T-helper 2 cell treated with Interferon-gamma antibody and Interleukin-4, amounts not matched to agents 5 μg/mL and 100 μg/mL, for 36 hours (primary cell): ENCODE results near the gene HGFAC.
"Not testable (repeated sequence)": the region's sequence is repeated elsewhere in the genome, so short reads cannot be mapped to it uniquely, and the experiment has no call there.

Source experiments
- DNase-seq: peaks from one replicate; pipeline ENCODE4 v3.0.0; 2021; ENCODE audit warnings: low spot score
- H3K27ac Mint-ChIP-seq: one replicate; pipeline ENCODE4 v1.8.0; 2021; ENCODE audit warnings: mild to moderate bottlenecking, mixed read lengths
- H3K27me3 Mint-ChIP-seq: one replicate; pipeline ENCODE4 v1.8.0; 2021; ENCODE audit warnings: low read depth, mixed read lengths
- H3K36me3 Mint-ChIP-seq: one replicate; pipeline ENCODE4 v1.8.0; 2021; ENCODE audit warnings: low read depth, mixed read lengths
- H3K4me1 Mint-ChIP-seq: one replicate; pipeline ENCODE4 v1.8.0; 2021; ENCODE audit warnings: low read depth, mixed read lengths
- H3K4me3 Mint-ChIP-seq: one replicate; pipeline ENCODE4 v1.8.0; 2022; ENCODE audit warnings: mild to moderate bottlenecking, moderate library complexity, mixed read lengths
- H3K9me3 Mint-ChIP-seq: one replicate; pipeline ENCODE4 v1.8.0; 2021; ENCODE audit warnings: mixed read lengths

Gene HGFAC

GRCh38 chr4:3407171-3407771 lies 34.5 kb upstream of the HGFAC start:
- Mint-ChIP-seq H3K36me3 (no peaks in the 10 kb centered on the region), H3K4me1 (no peaks in the 10 kb centered on the region), H3K27ac (no peak overlapping the region), H3K4me3 (no peak overlapping the region), H3K27me3 (no peaks in the 10 kb centered on the region), H3K9me3 (no peaks in the 10 kb centered on the region)
- DNase-seq, result no peak

- no peaks in the 10 kb centered on the region for H3K36me3 Mint-ChIP-seq
- no peaks in the 10 kb centered on the region for H3K27me3 Mint-ChIP-seq
- DNase-seq, result no peak
- no peak overlapping the region for H3K4me3 Mint-ChIP-seq
- no peaks in the 10 kb centered on the region for H3K9me3 Mint-ChIP-seq
- H3K27ac Mint-ChIP-seq, result no peak overlapping the region
- no peaks in the 10 kb centered on the region for H3K4me1 Mint-ChIP-seq
Measured at GRCh38 chr4:3407930-3408792, 33.6 kb upstream of the HGFAC start.

- H3K4me1 Mint-ChIP-seq, result no peaks in the 10 kb centered on the region
- no peaks in the 10 kb centered on the region for H3K36me3 Mint-ChIP-seq
- DNase-seq, result no peak
- no peaks in the 10 kb centered on the region for H3K9me3 Mint-ChIP-seq
- H3K4me3 Mint-ChIP-seq, result no peak overlapping the region
- H3K27ac Mint-ChIP-seq, result no peak overlapping the region
- no peaks in the 10 kb centered on the region for H3K27me3 Mint-ChIP-seq
Measured at GRCh38 chr4:3408793-3409330, 32.9 kb upstream of the HGFAC start.

- H3K9me3 Mint-ChIP-seq, result no peaks in the 10 kb centered on the region
- no peak overlapping the region for H3K27ac Mint-ChIP-seq
- no peaks in the 10 kb centered on the region for H3K36me3 Mint-ChIP-seq
- no peaks in the 10 kb centered on the region for H3K4me1 Mint-ChIP-seq
- DNase-seq, result no peak
- H3K27me3 Mint-ChIP-seq, result no peaks in the 10 kb centered on the region
- H3K4me3 Mint-ChIP-seq, result no peak overlapping the region
Measured at GRCh38 chr4:3409571-3410091, 32.1 kb upstream of the HGFAC start.

GRCh38 chr4:3410401-3411135 lies 31.2 kb upstream of the HGFAC start:
- Mint-ChIP-seq H3K4me1 (no peaks in the 10 kb centered on the region), H3K4me3 (no peak overlapping the region), H3K27me3 (no peaks in the 10 kb centered on the region), H3K27ac (no peak overlapping the region), H3K9me3 (no peaks in the 10 kb centered on the region), H3K36me3 (no peaks in the 10 kb centered on the region)
- no peak for DNase-seq

- not testable (repeated sequence) for H3K27ac Mint-ChIP-seq, H3K4me1 Mint-ChIP-seq, H3K27me3 Mint-ChIP-seq, H3K4me3 Mint-ChIP-seq, H3K9me3 Mint-ChIP-seq, DNase-seq, H3K36me3 Mint-ChIP-seq
Measured at GRCh38 chr4:3411190-3411589, 30.6 kb upstream of the HGFAC start.

GRCh38 chr4:3411676-3412075 lies 30.1 kb upstream of the HGFAC start:
- Mint-ChIP-seq H3K4me3 (no peak overlapping the region), H3K27me3 (no peaks in the 10 kb centered on the region), H3K9me3 (no peaks in the 10 kb centered on the region), H3K4me1 (no peaks in the 10 kb centered on the region), H3K27ac (no peak overlapping the region), H3K36me3 (no peaks in the 10 kb centered on the region)
- DNase-seq, result no peak

GRCh38 chr4:3412257-3413020 lies 29.3 kb upstream of the HGFAC start:
- Mint-ChIP-seq H3K36me3 (no peaks in the 10 kb centered on the region), H3K27ac (no peak overlapping the region), H3K4me3 (no peak overlapping the region), H3K9me3 (no peaks in the 10 kb centered on the region), H3K4me1 (no peaks in the 10 kb centered on the region), H3K27me3 (no peaks in the 10 kb centered on the region)
- DNase-seq, result no peak

- Mint-ChIP-seq H3K9me3 (no peaks in the 10 kb centered on the region), H3K36me3 (no peaks in the 10 kb centered on the region), H3K27ac (no peak overlapping the region), H3K4me1 (no peaks in the 10 kb centered on the region), H3K4me3 (no peak overlapping the region), H3K27me3 (no peaks in the 10 kb centered on the region)
- DNase-seq, result no peak
Measured at GRCh38 chr4:3413217-3413671, 28.5 kb upstream of the HGFAC start.

- H3K9me3 Mint-ChIP-seq, result no peaks in the 10 kb centered on the region
- H3K27me3 Mint-ChIP-seq, result no peaks in the 10 kb centered on the region
- no peaks in the 10 kb centered on the region for H3K36me3 Mint-ChIP-seq
- DNase-seq, result no peak
- no peaks in the 10 kb centered on the region for H3K4me1 Mint-ChIP-seq
- H3K27ac Mint-ChIP-seq, result no peak overlapping the region
- H3K4me3 Mint-ChIP-seq, result no peak overlapping the region
Measured at GRCh38 chr4:3413675-3414420, 27.9 kb upstream of the HGFAC start.

- DNase-seq, result no peak
- no peak overlapping the region for H3K27ac Mint-ChIP-seq
- H3K36me3 Mint-ChIP-seq, result no peaks in the 10 kb centered on the region
- no peaks in the 10 kb centered on the region for H3K4me1 Mint-ChIP-seq
- no peaks in the 10 kb centered on the region for H3K27me3 Mint-ChIP-seq
- H3K4me3 Mint-ChIP-seq, result no peak overlapping the region
- H3K9me3 Mint-ChIP-seq, result no peaks in the 10 kb centered on the region
Measured at GRCh38 chr4:3414421-3415279, 27.1 kb upstream of the HGFAC start.

GRCh38 chr4:3415471-3416141 lies 26.2 kb upstream of the HGFAC start:
- no peak overlapping the region for H3K4me3 Mint-ChIP-seq
- H3K4me1 Mint-ChIP-seq, result no peaks in the 10 kb centered on the region
- H3K9me3 Mint-ChIP-seq, result no peaks in the 10 kb centered on the region
- H3K36me3 Mint-ChIP-seq, result no peaks in the 10 kb centered on the region
- H3K27me3 Mint-ChIP-seq, result no peaks in the 10 kb centered on the region
- no peak for DNase-seq
- no peak overlapping the region for H3K27ac Mint-ChIP-seq
